22Rv1 (cell line): ENCODE data around the gene CRYM.

Source experiments
- CTCF ChIP-seq: fragments of 450-650 bp; IDR thresholded peaks from 2 replicates; pipeline ENCODE4 v1.5.1; 2017; ENCODE audit warnings: mild to moderate bottlenecking
- ZFX ChIP-seq: fragments of 450-650 bp; IDR thresholded peaks from 2 replicates; pipeline ENCODE4 v1.6.1; 2017; ENCODE audit warnings: antibody characterized with exemption, borderline replicate concordance

DNA sequence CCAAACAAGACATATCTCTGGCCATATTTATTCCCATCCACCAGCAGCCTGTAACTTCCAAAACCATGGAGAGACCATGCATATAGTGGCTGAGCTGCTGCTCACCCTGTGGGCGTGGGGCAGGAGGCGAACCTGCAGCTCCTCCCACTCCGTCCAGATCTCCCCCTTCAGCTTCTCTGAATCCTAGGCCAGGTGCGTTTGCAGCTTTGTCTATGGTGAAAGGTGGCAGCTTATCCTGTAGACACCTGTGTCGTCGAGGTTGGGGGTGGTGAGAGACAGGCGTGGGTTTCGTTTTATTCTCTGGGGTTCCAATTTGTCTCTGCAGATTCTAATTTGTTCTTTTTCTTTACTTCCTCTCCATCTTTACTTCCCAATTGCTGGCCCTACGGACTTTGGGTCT lies 54.3 kb downstream of the CRYM start:
- TF ChIP-seq CTCF (no peak), ZFX (no peak)
